A549 (cell line): ENCODE measurements around the gene OCA2. TPM values are rescaled to one million over a fixed set of nuclear protein-coding genes. Genes with fewer than 3 reads are reported as not detected.

Experiments used
- ATAC-seq, 2 experiments: fragments of 200-7000 bp in 1 of 2; fragments of >200 bp in 1 of 2; cut with Nextera tagmentation in 1 of 2; cut with Tn5 transposase in 1 of 2; 3 replicates each; pipeline versions ENCODE4 v1.8.0 to v1.9.1; 2018 to 2020; ENCODE audit warnings: mild to moderate bottlenecking in 1 of 2, moderate library complexity in 1 of 2
- CTCF ChIA-PET: fragments of 300-600 bp; sonication (Branson Sonifier 250); formaldehyde crosslinking; extraction: SDS; loops from one replicate; lab custom pipeline; 2021; ENCODE audit warnings: antibody characterized with exemption, inconsistent platforms; lab: Yijun Ruan, JAX
- POLR2A ChIA-PET: fragments of 350-600 bp; formaldehyde crosslinking; extraction: SDS; loops from one replicate; lab custom pipeline; 2021; ENCODE audit warnings: antibody characterized with exemption, inconsistent platforms; lab: Yijun Ruan, JAX
- DNase-seq, 2 experiments: peaks; one replicate each; pipeline versions ENCODE4 v3.0.0 to v3.0.0-alpha.2; 2011 to 2016; ENCODE audit warnings: low read depth in 1 of 2, low spot score in 1 of 2
- FAIRE-seq: peaks from 2 replicates; lab custom pipeline; 2011; peaks lifted over from hg19 to GRCh38; lab: Jason Lieb, UNC
- H3K27ac ChIP-seq, 2 experiments: fragments of >200 bp; sonication (Bioruptor Twin); formaldehyde crosslinking; 3 replicates each; pipeline ENCODE4 v1.5.1; 2016 to 2017
- H3K4me1 ChIP-seq: fragments of >200 bp; sonication (Bioruptor Twin); formaldehyde crosslinking; 3 replicates; pipeline ENCODE4 v1.6.1; 2016
- H3K4me2 ChIP-seq: fragments of >200 bp; sonication (Bioruptor Twin); formaldehyde crosslinking; 3 replicates; pipeline ENCODE4 v1.6.1; 2016
- H3K4me3 ChIP-seq: fragments of >200 bp; sonication (Bioruptor Twin); formaldehyde crosslinking; 3 replicates; pipeline ENCODE4 v1.5.1; 2016
- H3K9me3 ChIP-seq: fragments of >200 bp; sonication (Bioruptor Twin); formaldehyde crosslinking; 3 replicates; pipeline ENCODE4 v1.6.1; 2016
- BHLHE40 ChIP-seq: IDR thresholded peaks from 2 replicates; pipeline ENCODE4 v1.6.1; 2012; ENCODE audit warnings: low read depth, low read length, inconsistent platforms
- EHF ChIP-seq: fragments of 250-450 bp; sonication (Bioruptor Pico); IDR thresholded peaks from 2 replicates; pipeline ENCODE4 v1.5.0; 2020; ENCODE audit warnings: mild to moderate bottlenecking
- EHMT2 ChIP-seq: fragments of 200-600 bp; sonication (generic); IDR thresholded peaks from 2 replicates; pipeline ENCODE4 v1.6.1; 2016; ENCODE audit warnings: antibody characterized with exemption, low read depth, mild to moderate bottlenecking, moderate library complexity
- ELK1 ChIP-seq: fragments of 150-350 bp; IDR thresholded peaks from 2 replicates; pipeline ENCODE4 v1.6.1; 2014; ENCODE audit warnings: low read depth, mild to moderate bottlenecking, low read length
- GATA3 ChIP-seq: IDR thresholded peaks from 2 replicates; pipeline ENCODE4 v1.6.1; 2012; ENCODE audit warnings: borderline replicate concordance
- HMGXB4 ChIP-seq: fragments of 250-450 bp; sonication (Bioruptor Pico); IDR thresholded peaks from 2 replicates; pipeline ENCODE4 v1.5.0; 2021; ENCODE audit warnings: mild to moderate bottlenecking, moderate library complexity, borderline replicate concordance
- HOXB5 ChIP-seq: fragments of 250-450 bp; sonication (Bioruptor Pico); IDR thresholded peaks from 2 replicates; pipeline ENCODE4 v1.5.0; 2020; ENCODE audit warnings: mild to moderate bottlenecking, moderate library complexity
- JUNB ChIP-seq: fragments of >200 bp; sonication (Bioruptor Twin); formaldehyde crosslinking; IDR thresholded peaks from 2 replicates; pipeline ENCODE4 v1.6.1; 2016
- KDM5A ChIP-seq: fragments of 200-600 bp; sonication (generic); IDR thresholded peaks from 2 replicates; pipeline ENCODE4 v1.6.1; 2016; ENCODE audit warnings: antibody characterized with exemption, mild to moderate bottlenecking
- MAX ChIP-seq: IDR thresholded peaks from 2 replicates; pipeline ENCODE4 v1.6.1; 2012
- MAZ ChIP-seq: fragments of 150-350 bp; IDR thresholded peaks from 2 replicates; pipeline ENCODE4 v1.6.1; 2014; ENCODE audit warnings: antibody characterized with exemption, low read depth, low read length, borderline replicate concordance
- PBX3 ChIP-seq: IDR thresholded peaks from 2 replicates; pipeline ENCODE4 v1.6.1; 2012
- POLR2AphosphoS2 ChIP-seq: conservative IDR thresholded peaks from 2 replicates; pipeline ENCODE4 v1.6.1; 2012; ENCODE audit warnings: low read length, improper control_type of control experiment, inconsistent platforms
- RAD21 ChIP-seq, 2 experiments: fragments of >200 bp in 1 of 2; sonication (Bioruptor Twin) in 1 of 2; formaldehyde crosslinking in 1 of 2; IDR thresholded peaks in 1 of 2; conservative IDR thresholded peaks in 1 of 2; 2 replicates in 1 of 2; 3 replicates in 1 of 2; pipeline ENCODE4 v1.6.1; 2012 to 2018; ENCODE audit warnings: inconsistent platforms in 1 of 2
- REST ChIP-seq: fragments of 200-600 bp; sonication (generic); IDR thresholded peaks from 2 replicates; pipeline ENCODE4 v1.6.1; 2016; ENCODE audit warnings: antibody characterized with exemption, mild to moderate bottlenecking, moderate library complexity
- WGBS: methylation state at CpG from one replicate; pipeline ENCODE4 v1.1.6; 2017; ENCODE audit errors: missing lambda C conversion rate; 5-methylcytosine and 5-hydroxymethylcytosine counted together
- polyA plus RNA-seq, 4 experiments: library from polyadenylated mRNA; depleted of rRNA in 3 of 4; stranded (reverse); fragments of >200 nt; fragmentation: RNase III in 1 of 4; extraction: RNeasy Plus Mini Kit Qiagen cat#74134 plus additional on column Dnase treatment in 1 of 4; gene quantifications; 2 replicates in 3 of 4; 3 replicates in 1 of 4; pipeline ENCODE4 v1.2.3, GENCODE V29; 2011 to 2017

The OCA2 gene
- polyA plus RNA-seq, 2 of the 4 experiments (the other 2 are of a cell fraction): 0.17 to 0.25 TPM

- H3K4me2 ChIP-seq: no peak overlapping the region
- DNase-seq: no peak
- ATAC-seq: no peak
- H3K4me3 ChIP-seq: no peak overlapping the region
- H3K4me1 ChIP-seq: no peaks in the 10 kb centered on the region
- H3K9me3 ChIP-seq: no peaks in the 10 kb centered on the region
- no peak overlapping the region for H3K27ac ChIP-seq
- TF ChIP-seq ELK1 (no peak), EHMT2 (no peak), GATA3 (no peak), EHF (CRISPR knock-in tag) (no peak), KDM5A (no peak), POLR2AphosphoS2 (no peak), PBX3 (no peak), RAD21 (conservative IDR thresholded peaks at IDR 0.05 in 1 of 2, IDR thresholded peaks at IDR 0.05 in 1 of 2) (no peak), MAX (no peak), REST (no peak), MAZ (no peak)
- ChIA-PET CTCF (no interaction called here), POLR2A (no interaction called here)
- WGBS: 9% methylated on average over 2 of the region's 2 CpGs
- FAIRE-seq: no peak
Measured at GRCh38 chr15:27939246-27939645, 159.9 kb downstream of the OCA2 start.

- ATAC-seq (no peak), FAIRE-seq (no peak)
- Histone ChIP-seq H3K27ac (no peak overlapping the region), H3K4me2 (no peak overlapping the region), H3K9me3 (no peaks in the 10 kb centered on the region; the same call in 2 of the 3 replicates)
- POLR2A ChIA-PET: no interaction called here
- TF ChIP-seq HMGXB4 (CRISPR knock-in tag) (no peak), MAX (no peak), JUNB (no peak), BHLHE40 (no peak), HOXB5 (CRISPR knock-in tag) (no peak), RAD21 (conservative IDR thresholded peaks at IDR 0.05 in 1 of 2, IDR thresholded peaks at IDR 0.05 in 1 of 2) (no peak)
- TF ChIP-seq, all 56 proteins: peak for 0
- 0% methylated on average over 1 of the region's 1 CpG for WGBS
- CTCF ChIA-PET: no interaction called here
- Histone ChIP-seq H3K4me3 (no peak overlapping the region), H3K4me1 (no peaks in the 10 kb centered on the region)
- no peak for DNase-seq
Measured at GRCh38 chr15:27937851-27938250, 161.3 kb downstream of the OCA2 start.
